GM08714 (cell line): Measurements from ENCODE around the gene GEMIN7.
"Not testable (repeated sequence)": the region's sequence is repeated elsewhere in the genome, so short reads cannot be mapped to it uniquely, and the experiment has no call there.

Experiments
- H3K4me3 ChIP-seq: fragments of 200-500 bp; sonication (Bioruptor generic); 2 replicates; pipeline ENCODE4 v1.5.1; 2014; ENCODE audit warnings: mild to moderate bottlenecking, low read length, inconsistent platforms
- ZNF274 ChIP-seq: IDR thresholded peaks from 2 replicates; pipeline ENCODE4 v1.6.1; 2012; ENCODE audit warnings: mild to moderate bottlenecking, low read depth, low read length

The GEMIN7 gene

GRCh38 chr19:45115809-45116615 lies 37.0 kb downstream of the GEMIN7 start:
- H3K4me3 ChIP-seq: no peak overlapping the region
- TF ChIP-seq ZNF274: no peak

- no peak overlapping the region for H3K4me3 ChIP-seq
- no peak for TF ChIP-seq ZNF274
Observed at GRCh38 chr19:45117167-45117594, 38.1 kb downstream of the GEMIN7 start.

- H3K4me3 ChIP-seq: no peak overlapping the region
- no peak for TF ChIP-seq ZNF274
Observed at GRCh38 chr19:45117671-45118070, 38.6 kb downstream of the GEMIN7 start.

- no peak for TF ChIP-seq ZNF274
- no peak overlapping the region; the same call in 1 of the 2 replicates for H3K4me3 ChIP-seq
Observed at GRCh38 chr19:45118106-45118505, 39.0 kb downstream of the GEMIN7 start.

GRCh38 chr19:45118591-45119355 lies 39.7 kb downstream of the GEMIN7 start:
- not testable (repeated sequence) for H3K4me3 ChIP-seq

- H3K4me3 ChIP-seq: no peak overlapping the region
- no peak for TF ChIP-seq ZNF274
Observed at GRCh38 chr19:45119582-45119981, 40.5 kb downstream of the GEMIN7 start.

- TF ChIP-seq ZNF274: no peak
- no peak overlapping the region for H3K4me3 ChIP-seq
Observed at GRCh38 chr19:45121827-45122345, 42.8 kb downstream of the GEMIN7 start.

GRCh38 chr19:45122832-45123231 lies 43.8 kb downstream of the GEMIN7 start:
- no peak for TF ChIP-seq ZNF274
- H3K4me3 ChIP-seq: no peak overlapping the region

GRCh38 chr19:45123440-45123850 lies 44.4 kb downstream of the GEMIN7 start:
- no peak for TF ChIP-seq ZNF274
- no peak overlapping the region for H3K4me3 ChIP-seq

- no peak overlapping the region for H3K4me3 ChIP-seq
- no peak for TF ChIP-seq ZNF274
Observed at GRCh38 chr19:45124021-45124420, 45.0 kb downstream of the GEMIN7 start.

- H3K4me3 ChIP-seq: no peak overlapping the region
- TF ChIP-seq ZNF274: no peak
Observed at GRCh38 chr19:45125360-45125759, 46.3 kb downstream of the GEMIN7 start.

GRCh38 chr19:45125975-45126493 lies 47.0 kb downstream of the GEMIN7 start:
- no peak overlapping the region for H3K4me3 ChIP-seq
- no peak for TF ChIP-seq ZNF274

GRCh38 chr19:45126654-45127053 lies 47.6 kb downstream of the GEMIN7 start:
- no peak for TF ChIP-seq ZNF274
- no peak overlapping the region for H3K4me3 ChIP-seq

GRCh38 chr19:45128146-45128545 lies 49.1 kb downstream of the GEMIN7 start:
- H3K4me3 ChIP-seq: no peak overlapping the region
- TF ChIP-seq ZNF274: no peak

- no peak for TF ChIP-seq ZNF274
- H3K4me3 ChIP-seq: no peak overlapping the region
Observed at GRCh38 chr19:45128806-45129205, 49.7 kb downstream of the GEMIN7 start.
